GM12874 (cell line): ENCODE results near the gene DUSP3.

Experiments
- TF ChIP-seq, protein P1 (sequence below): IDR thresholded peaks from 2 replicates; pipeline ENCODE4 v1.5.1; 2011; ENCODE audit warnings: low read depth, mild to moderate bottlenecking, control low read depth, low read length, moderate library complexity; ENCODE audit not compliant: insufficient read depth

DUSP3 gene

DNA sequence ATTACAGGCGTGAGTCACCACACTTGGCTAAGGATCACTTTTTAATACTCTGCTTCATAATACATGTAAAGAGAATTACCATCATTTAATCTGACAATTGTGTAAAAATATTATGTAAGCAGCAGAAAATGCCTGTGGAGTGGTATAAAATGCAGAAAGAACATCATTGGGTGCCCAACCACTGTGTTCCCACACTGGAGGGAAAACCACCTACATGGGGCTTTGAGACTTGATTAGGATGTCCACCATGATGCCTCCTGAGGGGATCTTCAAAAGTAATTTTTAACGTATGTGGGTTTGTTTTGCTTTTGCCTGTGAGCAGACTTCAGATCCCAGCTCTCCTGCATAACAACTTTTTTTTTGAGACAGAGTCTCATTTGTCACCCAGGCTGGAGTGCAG, 20.3 kb upstream of the DUSP3 start:
- TF ChIP-seq, protein P1, sequence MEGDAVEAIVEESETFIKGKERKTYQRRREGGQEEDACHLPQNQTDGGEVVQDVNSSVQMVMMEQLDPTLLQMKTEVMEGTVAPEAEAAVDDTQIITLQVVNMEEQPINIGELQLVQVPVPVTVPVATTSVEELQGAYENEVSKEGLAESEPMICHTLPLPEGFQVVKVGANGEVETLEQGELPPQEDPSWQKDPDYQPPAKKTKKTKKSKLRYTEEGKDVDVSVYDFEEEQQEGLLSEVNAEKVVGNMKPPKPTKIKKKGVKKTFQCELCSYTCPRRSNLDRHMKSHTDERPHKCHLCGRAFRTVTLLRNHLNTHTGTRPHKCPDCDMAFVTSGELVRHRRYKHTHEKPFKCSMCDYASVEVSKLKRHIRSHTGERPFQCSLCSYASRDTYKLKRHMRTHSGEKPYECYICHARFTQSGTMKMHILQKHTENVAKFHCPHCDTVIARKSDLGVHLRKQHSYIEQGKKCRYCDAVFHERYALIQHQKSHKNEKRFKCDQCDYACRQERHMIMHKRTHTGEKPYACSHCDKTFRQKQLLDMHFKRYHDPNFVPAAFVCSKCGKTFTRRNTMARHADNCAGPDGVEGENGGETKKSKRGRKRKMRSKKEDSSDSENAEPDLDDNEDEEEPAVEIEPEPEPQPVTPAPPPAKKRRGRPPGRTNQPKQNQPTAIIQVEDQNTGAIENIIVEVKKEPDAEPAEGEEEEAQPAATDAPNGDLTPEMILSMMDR, result no peak

DNA sequence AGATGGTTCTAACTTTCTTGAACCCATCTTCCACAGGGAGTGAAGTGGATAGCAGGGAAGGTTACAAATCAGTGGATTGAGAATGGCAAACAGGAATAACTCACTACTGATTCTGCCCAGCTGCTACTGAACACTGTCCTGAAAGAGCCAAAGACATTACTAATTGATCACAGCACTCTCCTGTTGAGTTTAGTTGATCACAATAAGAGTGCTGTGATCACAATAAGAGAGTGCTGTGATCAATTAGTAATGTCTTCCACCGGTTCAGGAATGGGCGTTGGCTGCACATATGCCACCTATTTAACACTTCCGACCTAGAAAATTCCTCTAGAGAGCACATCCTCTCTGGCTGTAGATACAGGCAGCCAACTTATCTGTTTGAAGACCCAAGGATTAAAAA, 12.8 kb upstream of the DUSP3 start:
- TF ChIP-seq, protein P1, result no peak

DNA sequence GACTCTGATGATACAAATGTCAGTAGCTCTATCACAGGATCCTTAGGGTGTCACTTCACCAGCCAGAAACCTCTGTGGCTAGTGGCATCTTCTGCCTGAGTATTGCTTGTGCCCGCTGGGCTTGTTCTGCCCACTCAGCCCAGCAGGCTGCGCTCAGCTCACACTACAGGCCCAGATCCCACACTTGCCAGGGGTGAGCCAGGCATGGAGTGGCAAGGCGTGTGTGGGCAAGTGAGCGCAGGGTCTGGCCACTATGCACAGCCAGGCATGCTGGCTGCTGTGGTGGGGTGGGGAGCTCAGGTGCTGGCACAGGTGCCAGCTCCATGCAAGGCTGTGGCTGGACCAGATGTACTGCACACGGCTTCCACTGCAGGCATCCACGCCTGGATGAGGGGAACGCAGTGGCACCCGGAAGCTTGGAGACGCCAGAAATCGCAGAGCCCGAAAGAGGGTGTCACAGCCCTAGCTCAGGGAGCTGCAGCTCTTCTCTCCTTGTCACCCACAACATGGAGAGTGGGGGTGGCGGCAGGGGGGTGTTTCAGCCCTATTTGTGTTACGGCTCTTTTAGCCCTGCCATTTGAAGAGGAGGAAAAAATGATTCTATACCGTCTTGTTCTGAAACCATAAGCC, 11.6 kb upstream of the DUSP3 start:
- TF ChIP-seq, protein P1, result no peak

DNA sequence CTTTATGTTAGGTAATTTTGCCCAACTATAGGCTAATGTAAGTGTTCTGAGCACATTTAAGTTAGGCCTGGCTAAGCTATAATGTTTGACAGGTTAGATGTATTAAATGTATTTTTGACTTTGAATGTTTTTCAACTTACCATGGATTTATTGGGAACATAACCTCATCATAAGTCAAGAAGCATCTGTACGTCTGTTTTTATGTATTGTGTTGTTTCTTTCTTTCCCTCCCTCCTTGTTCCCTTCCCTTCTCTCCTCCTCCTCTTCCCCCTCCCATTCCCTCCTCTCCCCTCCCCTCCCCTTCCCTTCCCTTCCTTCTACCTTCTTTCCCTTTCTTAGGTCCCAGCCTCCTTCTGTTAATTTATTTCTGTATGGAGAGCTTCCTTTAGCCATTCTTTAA, 10.7 kb upstream of the DUSP3 start:
- TF ChIP-seq, protein P1, result no peak

DNA sequence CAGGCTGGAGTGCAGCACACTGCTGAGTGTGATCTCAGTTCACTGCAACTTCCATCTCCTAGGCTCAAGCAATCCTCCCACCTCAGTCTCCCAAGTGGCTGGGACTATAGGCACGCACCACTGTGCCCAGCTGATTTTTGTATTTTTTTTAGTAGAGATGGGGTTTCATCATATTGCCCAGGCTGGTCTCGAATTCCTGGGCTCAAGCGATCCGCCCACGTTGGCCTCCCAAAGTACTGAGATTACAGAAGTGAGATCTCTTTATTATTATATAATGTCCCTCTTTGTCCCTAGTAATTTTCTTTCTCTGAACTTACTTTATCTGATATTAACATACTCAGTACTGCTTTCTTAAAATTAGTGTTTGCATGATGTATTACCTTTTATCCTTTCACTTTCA, 9.8 kb upstream of the DUSP3 start:
- TF ChIP-seq, protein P1, result no peak

DNA sequence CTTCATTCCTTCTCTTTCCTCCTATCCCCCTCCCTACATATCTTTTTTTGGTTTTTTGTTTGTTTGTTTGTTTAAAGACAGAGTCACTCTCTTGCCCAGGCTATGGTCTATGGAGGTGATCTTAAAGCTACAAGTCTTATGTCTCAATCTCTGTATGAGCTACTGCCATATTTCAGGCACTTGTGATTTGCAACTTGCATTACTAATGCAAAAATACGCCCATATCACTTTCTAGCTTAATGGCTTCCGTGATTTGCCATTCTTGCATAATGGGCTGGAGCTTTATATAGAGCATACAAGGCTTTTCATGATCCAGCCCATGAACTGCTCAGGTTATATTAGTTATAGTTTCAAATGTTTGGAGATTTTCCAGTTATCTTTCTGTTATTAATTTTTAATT, 9.0 kb upstream of the DUSP3 start:
- TF ChIP-seq, protein P1, result no peak

DNA sequence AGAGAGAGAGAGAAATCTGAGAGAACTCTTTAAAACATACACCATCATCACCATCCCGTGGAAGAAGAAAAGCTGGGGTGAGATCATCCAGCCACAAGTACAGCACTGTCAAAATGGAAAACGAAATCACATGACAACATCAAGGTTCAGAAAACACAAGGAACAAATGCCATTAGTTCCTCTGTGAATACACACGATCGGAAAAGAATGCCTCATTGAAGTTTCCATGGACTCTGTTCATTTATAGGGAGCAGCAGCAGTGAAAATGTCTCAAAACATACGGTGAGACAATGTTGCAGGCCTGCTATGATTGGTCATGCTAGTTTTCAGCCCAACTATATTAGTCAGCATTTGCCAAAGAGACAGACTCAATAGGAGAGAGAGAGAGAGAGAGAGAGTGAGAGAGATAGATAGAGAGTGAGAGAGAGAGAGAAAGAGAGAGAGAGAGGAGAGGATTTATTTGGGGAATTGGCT, 5.9 kb upstream of the DUSP3 start:
- TF ChIP-seq, protein P1, result no peak
